Esophagus (tissue), 2 donors: Measurements from ENCODE around the gene SPEG. TPM values are rescaled to one million over a fixed set of nuclear protein-coding genes. Genes with fewer than 3 reads are reported as not detected.
"Not testable (repeated sequence)": the region's sequence is repeated elsewhere in the genome, so short reads cannot be mapped to it uniquely, and the experiment has no call there.

ENCODE experiments used
- H3K27ac ChIP-seq, 2 donors: one replicate each; pipeline ENCODE4 v1.5.1; 2013; ENCODE audit warnings: low read depth in 2 of 2, mild to moderate bottlenecking in 2 of 2, inconsistent platforms in 1 of 2, low read length in 1 of 2, moderate library complexity in 1 of 2
- H3K27me3 ChIP-seq, 2 donors: one replicate each; pipeline ENCODE4 v1.6.1; 2013; ENCODE audit warnings: low read length in 2 of 2, control low read depth in 1 of 2, mild to moderate bottlenecking in 1 of 2; ENCODE audit not compliant: insufficient read depth in 2 of 2, control insufficient read depth in 1 of 2
- H3K36me3 ChIP-seq, 2 donors: one replicate each; pipeline ENCODE4 v1.6.1; 2013; ENCODE audit warnings: low read length in 1 of 2; ENCODE audit not compliant: control insufficient read depth in 2 of 2, insufficient read depth in 2 of 2
- H3K4me1 ChIP-seq, 2 donors: one replicate each; pipeline ENCODE4 v1.6.1; 2013; ENCODE audit warnings: low read length in 1 of 2; ENCODE audit not compliant: control insufficient read depth in 2 of 2, insufficient read depth in 2 of 2
- H3K4me3 ChIP-seq, 2 donors: one replicate each; pipeline ENCODE4 v1.5.1; 2013; ENCODE audit warnings: low read length in 2 of 2, mild to moderate bottlenecking in 2 of 2, low read depth in 1 of 2, moderate library complexity in 1 of 2
- H3K9me3 ChIP-seq, 2 donors: one replicate each; pipeline ENCODE4 v1.6.1; 2013; ENCODE audit warnings: mild to moderate bottlenecking in 2 of 2, low read depth in 1 of 2, low read length in 1 of 2, moderate library complexity in 1 of 2; ENCODE audit not compliant: control insufficient read depth in 2 of 2, insufficient read depth in 1 of 2
- WGBS, 2 donors: extraction: QIAGEN DNeasy Blood & Tissue Kit; methylation state at CpG; one replicate each; pipeline ENCODE4 v1.1.7; 2013; 5-methylcytosine and 5-hydroxymethylcytosine counted together
- polyA plus RNA-seq, 2 donors: library from polyadenylated mRNA; stranded (reverse); fragments of 200-250 nt; gene quantifications; one replicate each; pipeline ENCODE4 v1.2.3, GENCODE V29; 2013
- donor health status: healthy with polysubstance abuse.
- donor health status: Bipolar disorder and iron deficiency.

The SPEG gene
- polyA plus RNA-seq, 2 donors = 22.3 to 37.7 TPM

- WGBS, 2 donors = 78 to 80% methylated on average over 10 of the region's 10 CpGs
- H3K4me1 ChIP-seq = no peaks in the 10 kb centered on the region
- no peaks in the 10 kb centered on the region for H3K36me3 ChIP-seq
- H3K27me3 ChIP-seq = no peaks in the 10 kb centered on the region
- no peaks in the 10 kb centered on the region for H3K9me3 ChIP-seq
- peak overlapping the region; percentile 45 to 85 for H3K27ac ChIP-seq
- no peak overlapping the region for H3K4me3 ChIP-seq
Measured at GRCh38 chr2:219404291-219404910, 30.2 kb upstream of the SPEG start.

GRCh38 chr2:219404954-219405353, 29.7 kb upstream of the SPEG start:
- 71 to 79% methylated on average over 6 to 7 of the region's 7 CpGs for WGBS, 2 donors
- Histone ChIP-seq H3K4me3 (no peak overlapping the region), H3K36me3 (no peaks in the 10 kb centered on the region), H3K27ac (peak overlapping the region; percentile 45 to 85), H3K9me3 (no peaks in the 10 kb centered on the region), H3K4me1 (no peaks in the 10 kb centered on the region), H3K27me3 (no peaks in the 10 kb centered on the region)

GRCh38 chr2:219405451-219405850, 29.2 kb upstream of the SPEG start:
- H3K27ac ChIP-seq = peak overlapping the region; percentile 66 to 85
- 66 to 73% methylated on average over 9 of the region's 9 CpGs for WGBS, 2 donors
- H3K27me3 ChIP-seq = no peaks in the 10 kb centered on the region
- no peaks in the 10 kb centered on the region for H3K9me3 ChIP-seq
- H3K36me3 ChIP-seq = no peaks in the 10 kb centered on the region
- no peaks in the 10 kb centered on the region for H3K4me1 ChIP-seq
- no peak overlapping the region for H3K4me3 ChIP-seq

- H3K36me3 ChIP-seq = no peaks in the 10 kb centered on the region
- no peaks in the 10 kb centered on the region for H3K4me1 ChIP-seq
- H3K4me3 ChIP-seq = no peak overlapping the region
- 81% methylated on average over 7 of the region's 7 CpGs for WGBS, 2 donors
- H3K27me3 ChIP-seq = no peaks in the 10 kb centered on the region
- H3K27ac ChIP-seq = peak overlapping the region; percentile 66 to 85
- H3K9me3 ChIP-seq = no peaks in the 10 kb centered on the region
Measured at GRCh38 chr2:219405958-219406860, 28.4 kb upstream of the SPEG start.

- Histone ChIP-seq H3K27ac (peak overlapping the region; percentile 22 to 80), H3K27me3 (no peaks in the 10 kb centered on the region), H3K36me3 (no peaks in the 10 kb centered on the region), H3K4me3 (no peak overlapping the region), H3K4me1 (no peaks in the 10 kb centered on the region), H3K9me3 (no peaks in the 10 kb centered on the region)
- WGBS, 2 donors = 73 to 82% methylated on average over 3 of the region's 3 CpGs
Measured at GRCh38 chr2:219406861-219407230, 27.8 kb upstream of the SPEG start.

- WGBS, 2 donors = 60 to 70% methylated on average over 5 of the region's 5 CpGs
- not testable (repeated sequence) for H3K4me1 ChIP-seq, H3K36me3 ChIP-seq, H3K9me3 ChIP-seq, H3K27me3 ChIP-seq, H3K4me3 ChIP-seq
- H3K27ac ChIP-seq = peak overlapping the region; percentile 69 to 70
Measured at GRCh38 chr2:219407343-219407742, 27.3 kb upstream of the SPEG start.

- peak overlapping the region; percentile 70 to 82 for H3K27ac ChIP-seq
Measured at GRCh38 chr2:219408204-219408603, 26.4 kb upstream of the SPEG start.

GRCh38 chr2:219408631-219409030, 26.0 kb upstream of the SPEG start:
- no peaks in the 10 kb centered on the region for H3K4me1 ChIP-seq
- 65 to 67% methylated on average over 8 of the region's 8 CpGs for WGBS, 2 donors
- H3K27me3 ChIP-seq = no peaks in the 10 kb centered on the region
- no peak overlapping the region for H3K4me3 ChIP-seq
- H3K9me3 ChIP-seq = peaks cover 0 to 2% of the 10 kb centered on the region in 2 donors
- H3K36me3 ChIP-seq = no peaks in the 10 kb centered on the region
- peak overlapping the region; percentile 70 to 82 for H3K27ac ChIP-seq

More at GRCh38 chr2:219408204-219408603, 26.4 kb upstream of the SPEG start:
- Histone ChIP-seq H3K4me3 (no peak overlapping the region), H3K4me1 (no peaks in the 10 kb centered on the region), H3K36me3 (no peaks in the 10 kb centered on the region), H3K9me3 (peaks cover 0 to 2% of the 10 kb centered on the region in 2 donors), H3K27me3 (no peaks in the 10 kb centered on the region)
- WGBS, 2 donors = 75 to 82% methylated on average over 5 of the region's 5 CpGs

GRCh38 chr2:219409619-219410018, 25.0 kb upstream of the SPEG start:
- Histone ChIP-seq H3K36me3 (no peaks in the 10 kb centered on the region), H3K4me1 (no peaks in the 10 kb centered on the region), H3K27ac (peak overlapping the region; percentile 70 to 82), H3K9me3 (peaks cover 0 to 2% of the 10 kb centered on the region in 2 donors), H3K27me3 (no peaks in the 10 kb centered on the region), H3K4me3 (no peak overlapping the region)
- WGBS, 2 donors = 91 to 97% methylated on average over 5 of the region's 5 CpGs
